T-helper 1 cell treated with Interleukin-12 subunit alpha and Interleukin-12 subunit beta and Interleukin-4 antibody, amounts not matched to agents 30 μg/mL and 1 μg/mL, for 36 hours (primary cell): ENCODE data around the gene ATP8B1.

Experiments
- H3K27ac Mint-ChIP-seq: one replicate; pipeline ENCODE4 v1.8.0; 2021; ENCODE audit warnings: mild to moderate bottlenecking, mixed read lengths
- H3K27me3 Mint-ChIP-seq: one replicate; pipeline ENCODE4 v1.8.0; 2021; ENCODE audit warnings: low read depth, mixed read lengths
- H3K36me3 Mint-ChIP-seq: one replicate; pipeline ENCODE4 v1.8.0; 2021; ENCODE audit warnings: low read depth, mixed read lengths
- H3K4me1 Mint-ChIP-seq: one replicate; pipeline ENCODE4 v1.8.0; 2021; ENCODE audit warnings: low read depth, mixed read lengths
- H3K4me3 Mint-ChIP-seq: one replicate; pipeline ENCODE4 v1.8.0; 2021; ENCODE audit warnings: mild to moderate bottlenecking, moderate library complexity, mixed read lengths
- H3K9me3 Mint-ChIP-seq: one replicate; pipeline ENCODE4 v1.8.0; 2021; ENCODE audit warnings: mixed read lengths

The ATP8B1 gene

GRCh38 chr18:57716549-57716948 is 86.6 kb downstream of the ATP8B1 start:
- Mint-ChIP-seq H3K36me3 (peaks cover 7% of the 10 kb centered on the region), H3K27ac (no peak overlapping the region), H3K4me3 (no peak overlapping the region), H3K4me1 (peaks cover 4% of the 10 kb centered on the region), H3K27me3 (no peaks in the 10 kb centered on the region), H3K9me3 (peaks cover 38% of the 10 kb centered on the region)

- H3K36me3 Mint-ChIP-seq = peaks cover 7% of the 10 kb centered on the region
- H3K27me3 Mint-ChIP-seq = no peaks in the 10 kb centered on the region
- H3K27ac Mint-ChIP-seq = no peak overlapping the region
- H3K9me3 Mint-ChIP-seq = peaks cover 38% of the 10 kb centered on the region
- H3K4me1 Mint-ChIP-seq = peaks cover 4% of the 10 kb centered on the region
- no peak overlapping the region for H3K4me3 Mint-ChIP-seq
Measured at GRCh38 chr18:57715671-57716070, 87.4 kb downstream of the ATP8B1 start.

- H3K9me3 Mint-ChIP-seq = peaks cover 42% of the 10 kb centered on the region
- peaks cover 4% of the 10 kb centered on the region for H3K4me1 Mint-ChIP-seq
- H3K27ac Mint-ChIP-seq = no peak overlapping the region
- H3K27me3 Mint-ChIP-seq = no peaks in the 10 kb centered on the region
- no peak overlapping the region for H3K4me3 Mint-ChIP-seq
- peaks cover 7% of the 10 kb centered on the region for H3K36me3 Mint-ChIP-seq
Measured at GRCh38 chr18:57715073-57715472, 88.0 kb downstream of the ATP8B1 start.

DNA sequence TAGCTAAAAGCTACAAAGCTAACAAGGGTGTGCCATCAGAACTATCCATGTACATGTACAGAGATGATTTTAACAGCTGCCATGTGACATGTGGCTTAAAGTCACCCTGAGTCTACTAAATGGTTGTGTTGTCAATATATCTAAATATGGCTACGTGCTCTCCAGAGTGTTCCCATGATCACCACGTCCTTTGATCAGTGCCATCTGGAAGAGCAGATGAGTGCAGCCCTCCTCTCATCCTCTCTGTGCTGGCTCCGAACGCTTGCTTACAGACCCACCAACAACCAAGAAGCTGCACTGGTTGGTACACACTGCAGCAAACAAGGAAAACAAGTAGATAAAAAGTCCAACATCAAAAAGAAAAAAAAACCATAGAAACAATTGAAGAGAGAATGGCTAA is 92.9 kb downstream of the ATP8B1 start:
- no peak overlapping the region for H3K4me3 Mint-ChIP-seq
- H3K27ac Mint-ChIP-seq = no peak overlapping the region
- no peaks in the 10 kb centered on the region for H3K27me3 Mint-ChIP-seq
- H3K36me3 Mint-ChIP-seq = no peaks in the 10 kb centered on the region
- H3K4me1 Mint-ChIP-seq = no peaks in the 10 kb centered on the region
- peaks cover 21% of the 10 kb centered on the region for H3K9me3 Mint-ChIP-seq

GRCh38 chr18:57709335-57709734 is 93.8 kb downstream of the ATP8B1 start:
- H3K27me3 Mint-ChIP-seq = no peaks in the 10 kb centered on the region
- H3K4me1 Mint-ChIP-seq = no peaks in the 10 kb centered on the region
- H3K9me3 Mint-ChIP-seq = peaks cover 15% of the 10 kb centered on the region
- no peak overlapping the region for H3K4me3 Mint-ChIP-seq
- H3K36me3 Mint-ChIP-seq = no peaks in the 10 kb centered on the region
- H3K27ac Mint-ChIP-seq = no peak overlapping the region

DNA sequence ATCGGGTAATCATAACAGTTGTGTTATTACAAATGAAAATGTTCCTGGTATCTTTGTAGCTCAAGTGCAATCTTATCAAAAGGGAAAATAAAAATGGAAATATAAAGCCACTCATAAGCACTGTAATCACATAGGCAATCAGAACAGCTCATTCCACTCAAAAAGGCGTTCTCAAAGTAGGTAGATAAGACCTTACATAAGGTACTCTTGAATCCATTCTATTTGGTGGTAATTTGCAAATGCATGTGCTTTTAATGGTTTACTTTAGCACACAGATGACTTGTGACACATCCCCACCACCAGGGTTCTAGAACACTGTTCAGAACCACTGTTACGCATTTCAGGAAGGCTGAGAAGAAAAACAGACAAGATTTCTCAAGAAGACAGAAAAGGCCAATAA is 94.8 kb downstream of the ATP8B1 start:
- Mint-ChIP-seq H3K36me3 (no peaks in the 10 kb centered on the region), H3K4me3 (no peak overlapping the region), H3K4me1 (no peaks in the 10 kb centered on the region), H3K27ac (no peak overlapping the region), H3K9me3 (peaks cover 16% of the 10 kb centered on the region), H3K27me3 (no peaks in the 10 kb centered on the region)

- no peak overlapping the region for H3K4me3 Mint-ChIP-seq
- no peak overlapping the region for H3K27ac Mint-ChIP-seq
- H3K9me3 Mint-ChIP-seq = peaks cover 22% of the 10 kb centered on the region
- no peaks in the 10 kb centered on the region for H3K4me1 Mint-ChIP-seq
- no peaks in the 10 kb centered on the region for H3K27me3 Mint-ChIP-seq
- H3K36me3 Mint-ChIP-seq = no peaks in the 10 kb centered on the region
Measured at GRCh38 chr18:57705832-57706595, 97.1 kb downstream of the ATP8B1 start.

- Mint-ChIP-seq H3K9me3 (peaks cover 22% of the 10 kb centered on the region), H3K36me3 (no peaks in the 10 kb centered on the region), H3K27me3 (no peaks in the 10 kb centered on the region), H3K4me1 (no peaks in the 10 kb centered on the region), H3K4me3 (no peak overlapping the region), H3K27ac (no peak overlapping the region)
Measured at GRCh38 chr18:57705011-57705410, 98.1 kb downstream of the ATP8B1 start.

GRCh38 chr18:57698571-57699276 is 104.4 kb downstream of the ATP8B1 start:
- H3K27me3 Mint-ChIP-seq = no peaks in the 10 kb centered on the region
- H3K9me3 Mint-ChIP-seq = peaks cover 13% of the 10 kb centered on the region
- no peak overlapping the region for H3K4me3 Mint-ChIP-seq
- H3K36me3 Mint-ChIP-seq = no peaks in the 10 kb centered on the region
- no peaks in the 10 kb centered on the region for H3K4me1 Mint-ChIP-seq
- no peak overlapping the region for H3K27ac Mint-ChIP-seq

DNA sequence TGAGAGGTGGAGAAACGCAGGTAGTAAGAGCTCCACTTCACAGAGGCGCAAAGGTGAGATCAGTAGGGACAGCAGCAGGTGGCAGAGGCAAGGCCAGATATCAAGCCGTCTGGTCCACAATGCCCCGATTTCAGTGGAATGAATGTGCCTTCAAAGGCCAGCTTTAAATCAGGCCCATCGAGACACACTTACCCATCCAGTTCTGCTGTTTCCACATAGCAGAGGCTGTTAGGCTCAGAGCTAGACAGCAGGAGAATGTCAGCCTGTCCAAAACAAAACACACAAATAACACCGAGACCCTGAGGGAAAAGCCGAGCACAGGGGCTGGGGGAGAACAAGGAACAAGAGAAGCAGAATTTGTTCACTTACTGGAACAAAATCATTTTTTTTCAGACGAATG is 105.7 kb downstream of the ATP8B1 start:
- Mint-ChIP-seq H3K36me3 (no peaks in the 10 kb centered on the region), H3K9me3 (peaks cover 9% of the 10 kb centered on the region), H3K4me1 (no peaks in the 10 kb centered on the region), H3K4me3 (no peak overlapping the region), H3K27ac (no peak overlapping the region), H3K27me3 (no peaks in the 10 kb centered on the region)

DNA sequence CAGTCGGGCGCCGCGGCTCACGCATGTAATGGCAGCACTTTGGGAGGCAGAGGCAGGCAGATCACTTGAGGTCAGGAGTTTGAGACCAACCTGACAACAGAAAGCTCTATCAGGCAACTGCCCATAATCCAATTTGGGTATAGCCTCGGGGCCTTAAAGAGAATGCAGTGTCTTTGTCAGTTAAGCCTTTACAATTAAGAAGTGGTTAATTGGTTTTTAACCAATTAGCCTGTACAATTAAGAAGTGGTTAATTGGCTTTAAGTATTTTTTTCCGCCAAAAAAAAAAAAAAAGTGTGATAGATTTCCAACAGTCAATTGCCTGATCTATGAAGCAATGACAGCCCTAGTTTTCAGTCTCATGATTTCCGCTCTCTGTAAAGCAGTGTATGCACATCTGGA is 106.8 kb downstream of the ATP8B1 start:
- no peak overlapping the region for H3K4me3 Mint-ChIP-seq
- H3K36me3 Mint-ChIP-seq = no peaks in the 10 kb centered on the region
- no peak overlapping the region for H3K27ac Mint-ChIP-seq
- H3K27me3 Mint-ChIP-seq = no peaks in the 10 kb centered on the region
- peaks cover 9% of the 10 kb centered on the region for H3K9me3 Mint-ChIP-seq
- no peaks in the 10 kb centered on the region for H3K4me1 Mint-ChIP-seq

GRCh38 chr18:57691363-57691762 is 111.8 kb downstream of the ATP8B1 start:
- Mint-ChIP-seq H3K9me3 (peaks cover 5% of the 10 kb centered on the region), H3K27ac (no peak overlapping the region), H3K4me3 (no peak overlapping the region), H3K4me1 (no peaks in the 10 kb centered on the region), H3K36me3 (no peaks in the 10 kb centered on the region), H3K27me3 (no peaks in the 10 kb centered on the region)

- H3K4me3 Mint-ChIP-seq = no peak overlapping the region
- H3K36me3 Mint-ChIP-seq = no peaks in the 10 kb centered on the region
- no peak overlapping the region for H3K27ac Mint-ChIP-seq
- H3K4me1 Mint-ChIP-seq = no peaks in the 10 kb centered on the region
- H3K9me3 Mint-ChIP-seq = peaks cover 9% of the 10 kb centered on the region
- H3K27me3 Mint-ChIP-seq = no peaks in the 10 kb centered on the region
Measured at GRCh38 chr18:57687970-57688369, 115.1 kb downstream of the ATP8B1 start.

- no peak overlapping the region for H3K4me3 Mint-ChIP-seq
- H3K4me1 Mint-ChIP-seq = no peaks in the 10 kb centered on the region
- peaks cover 15% of the 10 kb centered on the region for H3K9me3 Mint-ChIP-seq
- H3K27ac Mint-ChIP-seq = no peak overlapping the region
- no peaks in the 10 kb centered on the region for H3K27me3 Mint-ChIP-seq
- no peaks in the 10 kb centered on the region for H3K36me3 Mint-ChIP-seq
Measured at GRCh38 chr18:57683470-57683869, 119.6 kb downstream of the ATP8B1 start.
